ENCODE results near the gene LAMA4. TPM values are rescaled to one million over a fixed set of nuclear protein-coding genes. Genes with fewer than 3 reads are reported as not detected.

LAMA4 gene
- total RNA-seq, 1 donor from 2014 or later: 18.0 TPM

- Mint-ChIP-seq H3K36me3 (ENCODE audit: low read depth) (peaks cover 9% of the 10 kb centered on the region), H3K9me3 (no peaks in the 10 kb centered on the region), H3K4me3 (no peak overlapping the region), H3K4me1 (peaks cover 4% of the 10 kb centered on the region), H3K27ac (ENCODE audit: unreplicated experiment) (no peak overlapping the region), H3K27me3 (ENCODE audit: low read depth) (no peaks in the 10 kb centered on the region)
- no peak for TF ChIP-seq CTCF (conservative IDR thresholded peaks at IDR 0.05)
- no peak for DNase-seq (ENCODE audit: low read depth, low spot score)
Measured at GRCh38 chr6:112247275-112247674, 7.1 kb downstream of the LAMA4 start.

GRCh38 chr6:112245511-112246203, 8.7 kb downstream of the LAMA4 start:
- Mint-ChIP-seq H3K4me3 (no peak overlapping the region), H3K27ac (ENCODE audit: unreplicated experiment) (no peak overlapping the region), H3K27me3 (ENCODE audit: low read depth) (no peaks in the 10 kb centered on the region), H3K9me3 (no peaks in the 10 kb centered on the region), H3K36me3 (ENCODE audit: low read depth) (peaks cover 2% of the 10 kb centered on the region), H3K4me1 (peaks cover 4% of the 10 kb centered on the region)
- TF ChIP-seq CTCF (conservative IDR thresholded peaks at IDR 0.05): no peak
- DNase-seq (ENCODE audit: low read depth, low spot score): no peak

GRCh38 chr6:112243861-112244827, 10.2 kb downstream of the LAMA4 start:
- TF ChIP-seq CTCF (conservative IDR thresholded peaks at IDR 0.05): no peak
- DNase-seq (ENCODE audit: low read depth, low spot score): no peak
- Mint-ChIP-seq H3K4me1 (peaks cover 4% of the 10 kb centered on the region), H3K9me3 (no peaks in the 10 kb centered on the region), H3K36me3 (ENCODE audit: low read depth) (peaks cover 3% of the 10 kb centered on the region), H3K4me3 (no peak overlapping the region), H3K27ac (ENCODE audit: unreplicated experiment) (no peak overlapping the region), H3K27me3 (ENCODE audit: low read depth) (no peaks in the 10 kb centered on the region)

GRCh38 chr6:112241820-112242429, 12.4 kb downstream of the LAMA4 start:
- no peak overlapping the region for H3K4me3 Mint-ChIP-seq
- no peak overlapping the region for H3K27ac Mint-ChIP-seq (ENCODE audit: unreplicated experiment)
- no peak for DNase-seq (ENCODE audit: low read depth, low spot score)
- peaks cover 9% of the 10 kb centered on the region for H3K36me3 Mint-ChIP-seq (ENCODE audit: low read depth)
- H3K9me3 Mint-ChIP-seq: no peaks in the 10 kb centered on the region
- H3K4me1 Mint-ChIP-seq: no peaks in the 10 kb centered on the region
- TF ChIP-seq CTCF (conservative IDR thresholded peaks at IDR 0.05): no peak
- H3K27me3 Mint-ChIP-seq (ENCODE audit: low read depth): no peaks in the 10 kb centered on the region

GRCh38 chr6:112237595-112237994, 16.8 kb downstream of the LAMA4 start:
- no peaks in the 10 kb centered on the region for H3K9me3 Mint-ChIP-seq
- TF ChIP-seq CTCF (conservative IDR thresholded peaks at IDR 0.05): no peak
- no peak overlapping the region for H3K27ac Mint-ChIP-seq (ENCODE audit: unreplicated experiment)
- no peaks in the 10 kb centered on the region for H3K27me3 Mint-ChIP-seq (ENCODE audit: low read depth)
- no peaks in the 10 kb centered on the region for H3K4me1 Mint-ChIP-seq
- peaks cover 9% of the 10 kb centered on the region for H3K36me3 Mint-ChIP-seq (ENCODE audit: low read depth)
- H3K4me3 Mint-ChIP-seq: no peak overlapping the region
- no peak for DNase-seq (ENCODE audit: low read depth, low spot score)

Measured in neural crest cell (in vitro differentiated cells).